ENCODE measurements around the gene OR2J3. TPM values are rescaled to one million over a fixed set of nuclear protein-coding genes. Genes with fewer than 3 reads are reported as not detected.

The OR2J3 gene
- total RNA-seq, 120 experiments from 2014 or later, result not detected

Other genes starting within 250 kb of the OR2J3 start
- gene TRIM27, start 184.1 kb upstream of the OR2J3 start, total RNA-seq, result 10 to 100 TPM; 31.7 to 61.4 (median 42.6) TPM
- 1 to 10 TPM in 21 of 120 experiments, under 1 TPM in 96, not detected in 3; 0.16 to 1.7 (median 0.59) TPM for gene ZNF311, start 102.7 kb upstream of the OR2J3 start, total RNA-seq
- not detected for gene OR2W1, start 62.9 kb upstream of the OR2J3 start, total RNA-seq
- gene OR2B3, start 20.7 kb upstream of the OR2J3 start, total RNA-seq, result not detected
- not detected for gene OR2J1, start 8.6 kb upstream of the OR2J3 start, total RNA-seq
- gene OR2J2, start 62.8 kb downstream of the OR2J3 start, total RNA-seq, result under 1 TPM in 2 of 120 experiments, not detected in 118; 0.21 to 0.41 TPM
- under 1 TPM in 3 of 120 experiments, not detected in 117; 0.07 to 0.08 (median 0.08) TPM for gene OR14J1, start 193.6 kb downstream of the OR2J3 start, total RNA-seq

Data from dorsolateral prefrontal cortex (tissue), 118 donors.